NCI-H2107 treated with DMSO at 0.1 percent for 48 hours (cell line): ENCODE results near the gene MYH13.

ENCODE experiments used
- DNase-seq: peaks from one replicate; lab custom pipeline; 2025; ENCODE audit not compliant: unreplicated experiment; lab: John Stamatoyannopoulos, UW

MYH13 gene

DNA sequence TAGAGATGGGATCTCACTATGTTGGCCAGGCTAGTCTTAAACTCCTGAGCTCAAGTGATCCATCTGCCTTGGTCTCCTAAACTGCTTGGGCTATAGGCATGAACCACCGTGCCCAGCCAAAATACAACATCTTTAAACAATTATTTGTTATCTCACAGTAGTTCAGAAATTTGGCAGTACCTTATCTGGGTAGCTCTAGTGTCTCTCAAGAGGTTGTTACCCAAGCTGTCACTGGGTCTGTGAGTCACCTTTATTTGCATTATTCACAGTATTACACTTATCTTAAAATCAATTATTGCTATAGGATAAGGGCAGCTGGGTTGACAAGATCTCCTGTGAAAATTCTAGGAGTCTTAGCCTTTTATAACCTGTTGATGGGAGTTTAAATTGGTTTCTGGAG, 110.4 kb downstream of the MYH13 start:
- no peak for DNase-seq

DNA sequence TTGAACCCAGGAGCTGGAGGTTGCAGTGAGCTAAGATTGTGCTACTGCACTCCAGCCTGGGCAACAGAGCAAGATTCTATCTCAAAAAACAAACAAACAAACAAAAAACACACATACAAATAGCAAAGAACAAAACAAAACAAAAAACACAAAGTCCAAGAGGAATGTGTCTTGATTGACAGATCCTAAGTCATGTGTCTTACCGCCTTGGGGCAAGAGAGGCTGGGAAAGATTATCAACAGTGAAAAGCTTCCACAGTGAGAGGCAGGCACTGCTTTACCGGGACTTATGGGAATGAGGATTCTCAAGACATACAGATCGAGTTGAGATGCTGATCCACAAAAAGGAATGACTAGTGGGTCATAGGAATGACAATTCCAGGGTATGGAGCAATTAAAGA, 111.7 kb downstream of the MYH13 start:
- DNase-seq: no peak

DNA sequence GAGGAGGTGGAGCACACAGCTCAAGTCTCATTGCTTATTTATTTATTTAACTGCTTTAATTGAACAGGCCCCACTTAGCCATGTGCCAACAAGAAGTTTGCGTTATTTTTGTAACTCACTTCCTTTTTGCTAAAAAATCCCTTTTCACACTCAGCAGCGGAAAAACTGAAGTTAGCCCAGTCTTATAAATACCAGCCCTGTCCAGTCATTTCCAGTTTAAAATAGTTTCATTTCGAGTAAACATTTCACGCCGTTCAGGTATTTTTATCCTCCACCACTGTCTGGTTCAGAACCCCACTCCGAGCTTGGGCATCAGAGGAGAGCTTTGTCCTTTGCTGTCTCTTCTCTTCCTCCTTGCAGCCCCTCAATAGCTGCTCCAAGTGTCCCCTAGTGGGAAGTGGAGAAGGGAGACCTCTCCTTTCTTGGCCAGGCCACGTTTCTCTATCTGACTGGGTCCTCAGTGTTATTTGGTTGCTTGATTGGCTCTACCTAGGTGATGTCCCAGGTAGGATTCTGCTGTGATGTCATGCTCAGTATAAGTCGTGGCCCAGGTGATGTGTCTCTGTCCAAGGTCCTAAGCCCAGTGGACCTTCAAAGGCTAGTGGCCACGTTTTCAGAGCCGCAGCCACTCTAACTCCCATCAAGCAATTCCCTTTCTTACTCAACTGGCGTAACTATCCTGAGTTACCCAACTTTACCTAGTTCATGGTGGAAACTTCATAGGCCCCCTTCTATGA, 121.4 kb downstream of the MYH13 start:
- no peak for DNase-seq
